NCI-H187 (cell line): ENCODE data around the gene BET1.

Experiments
- DNase-seq, 2 experiments: peaks; one replicate each; lab custom pipeline; 2025; lab: John Stamatoyannopoulos, UW

Gene BET1

GRCh38 chr7:93958216-93958615 is 45.9 kb downstream of the BET1 start:
- DNase-seq, result no peak

- no peak for DNase-seq
Measured at GRCh38 chr7:93957767-93958166, 46.4 kb downstream of the BET1 start.

GRCh38 chr7:93955304-93955703 is 48.9 kb downstream of the BET1 start:
- DNase-seq, result no peak

- DNase-seq, result no peak
Measured at GRCh38 chr7:93949423-93949822, 54.7 kb downstream of the BET1 start.

- no peak for DNase-seq
Measured at GRCh38 chr7:93948873-93949272, 55.3 kb downstream of the BET1 start.

GRCh38 chr7:93948106-93948505 is 56.0 kb downstream of the BET1 start:
- DNase-seq, result no peak

- DNase-seq, result no peak
Measured at GRCh38 chr7:93945756-93946535, 58.2 kb downstream of the BET1 start.

- no peak for DNase-seq
Measured at GRCh38 chr7:93945083-93945482, 59.1 kb downstream of the BET1 start.

GRCh38 chr7:93944673-93945072 is 59.5 kb downstream of the BET1 start:
- DNase-seq, result no peak

- DNase-seq, result no peak
Measured at GRCh38 chr7:93943816-93944540, 60.2 kb downstream of the BET1 start.
